OCI-M2 (cell line): Measurements from ENCODE around the gene SLC6A19.

Source experiments
- DNase-seq: peaks from one replicate; lab custom pipeline; 2025; ENCODE audit not compliant: unreplicated experiment; lab: John Stamatoyannopoulos, UW

The SLC6A19 gene

GRCh38 chr5:1208221-1208742, 6.9 kb downstream of the SLC6A19 start:
- no peak for DNase-seq

GRCh38 chr5:1208743-1209488, 7.5 kb downstream of the SLC6A19 start:
- DNase-seq: no peak

GRCh38 chr5:1209489-1209852, 8.1 kb downstream of the SLC6A19 start:
- DNase-seq: no peak

- DNase-seq: no peak
Measured at GRCh38 chr5:1209896-1210776, 8.7 kb downstream of the SLC6A19 start.

GRCh38 chr5:1210832-1211251, 9.4 kb downstream of the SLC6A19 start:
- DNase-seq: no peak

- DNase-seq: no peak
Measured at GRCh38 chr5:1211701-1212100, 10.3 kb downstream of the SLC6A19 start.

GRCh38 chr5:1212271-1212670, 10.9 kb downstream of the SLC6A19 start:
- no peak for DNase-seq

- no peak for DNase-seq
Measured at GRCh38 chr5:1212881-1213280, 11.5 kb downstream of the SLC6A19 start.

- no peak for DNase-seq
Measured at GRCh38 chr5:1213508-1214162, 12.2 kb downstream of the SLC6A19 start.

GRCh38 chr5:1214163-1214935, 13.0 kb downstream of the SLC6A19 start:
- no peak for DNase-seq

- no peak for DNase-seq
Measured at GRCh38 chr5:1214936-1215220, 13.5 kb downstream of the SLC6A19 start.

GRCh38 chr5:1215320-1216096, 14.1 kb downstream of the SLC6A19 start:
- no peak for DNase-seq

GRCh38 chr5:1216211-1216917, 15.0 kb downstream of the SLC6A19 start:
- DNase-seq: no peak

GRCh38 chr5:1216918-1217295, 15.5 kb downstream of the SLC6A19 start:
- no peak for DNase-seq

- no peak for DNase-seq
Measured at GRCh38 chr5:1217596-1218206, 16.3 kb downstream of the SLC6A19 start.

- DNase-seq: no peak
Measured at GRCh38 chr5:1218351-1219080, 17.1 kb downstream of the SLC6A19 start.

- DNase-seq: no peak
Measured at GRCh38 chr5:1219098-1219767, 17.8 kb downstream of the SLC6A19 start.

- no peak for DNase-seq
Measured at GRCh38 chr5:1219768-1220100, 18.3 kb downstream of the SLC6A19 start.
